ENCODE results near the gene KMT5B. TPM values are rescaled to one million over a fixed set of nuclear protein-coding genes. Genes with fewer than 3 reads are reported as not detected.

KMT5B gene
- total and polyA plus RNA-seq, 10 donors: 12.3 to 52.8 (median 40.6) TPM

- TF ChIP-seq, protein P1, sequence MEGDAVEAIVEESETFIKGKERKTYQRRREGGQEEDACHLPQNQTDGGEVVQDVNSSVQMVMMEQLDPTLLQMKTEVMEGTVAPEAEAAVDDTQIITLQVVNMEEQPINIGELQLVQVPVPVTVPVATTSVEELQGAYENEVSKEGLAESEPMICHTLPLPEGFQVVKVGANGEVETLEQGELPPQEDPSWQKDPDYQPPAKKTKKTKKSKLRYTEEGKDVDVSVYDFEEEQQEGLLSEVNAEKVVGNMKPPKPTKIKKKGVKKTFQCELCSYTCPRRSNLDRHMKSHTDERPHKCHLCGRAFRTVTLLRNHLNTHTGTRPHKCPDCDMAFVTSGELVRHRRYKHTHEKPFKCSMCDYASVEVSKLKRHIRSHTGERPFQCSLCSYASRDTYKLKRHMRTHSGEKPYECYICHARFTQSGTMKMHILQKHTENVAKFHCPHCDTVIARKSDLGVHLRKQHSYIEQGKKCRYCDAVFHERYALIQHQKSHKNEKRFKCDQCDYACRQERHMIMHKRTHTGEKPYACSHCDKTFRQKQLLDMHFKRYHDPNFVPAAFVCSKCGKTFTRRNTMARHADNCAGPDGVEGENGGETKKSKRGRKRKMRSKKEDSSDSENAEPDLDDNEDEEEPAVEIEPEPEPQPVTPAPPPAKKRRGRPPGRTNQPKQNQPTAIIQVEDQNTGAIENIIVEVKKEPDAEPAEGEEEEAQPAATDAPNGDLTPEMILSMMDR (IDR thresholded peaks at IDR 0.05 in 8 of 11, conservative IDR thresholded peaks at IDR 0.05 in 3 of 11): no peak
- TF ChIP-seq POLR2AphosphoS5 (IDR thresholded peaks at IDR 0.05) (no peak), POLR2A (IDR thresholded peaks at IDR 0.05) (no peak)
- Histone ChIP-seq H3K4me3 (no peak overlapping the region), H3K27ac (no peak overlapping the region), H3K9me3 (no peaks in the 10 kb centered on the region), H3K27me3 (replicated peaks in 1 of 7) (no peaks in the 10 kb centered on the region), H3K36me3 (peaks cover 0 to 100% (median 64%) of the 10 kb centered on the region in 6 donors), H3K4me1 (peaks cover 0 to 6% (median 0%) of the 10 kb centered on the region in 6 donors)
- DNase-seq: no peak
- WGBS, 5 donors: 82 to 93% (median 89%) methylated on average over 7 of the region's 7 CpGs
- intact Hi-C loops (cut with DNase I; ENCODE audit: low total_unique reads): no loop called here
These were observed 31.2 kb downstream of the KMT5B start for GRCh38 chr11:68181719-68182451.

GRCh38 chr11:68179847-68180246, 33.2 kb downstream of the KMT5B start:
- no peaks in the 10 kb centered on the region for H3K4me1 ChIP-seq
- TF ChIP-seq, protein P1 (IDR thresholded peaks at IDR 0.05 in 8 of 11, conservative IDR thresholded peaks at IDR 0.05 in 3 of 11): no peak
- TF ChIP-seq POLR2AphosphoS5 (IDR thresholded peaks at IDR 0.05) (no peak), POLR2A (IDR thresholded peaks at IDR 0.05) (no peak)
- DNase-seq: no peak
- 94 to 99% (median 97%) methylated on average over 2 of the region's 2 CpGs for WGBS, 5 donors
- H3K4me3 ChIP-seq: no peak overlapping the region
- H3K36me3 ChIP-seq: peaks cover under 1 to 100% (median 60%) of the 10 kb centered on the region in 6 donors
- H3K27me3 ChIP-seq (replicated peaks in 1 of 7): no peaks in the 10 kb centered on the region
- intact Hi-C loops (cut with DNase I; ENCODE audit: low total_unique reads): no loop called here
- H3K9me3 ChIP-seq: no peaks in the 10 kb centered on the region
- H3K27ac ChIP-seq: no peak overlapping the region

DNA sequence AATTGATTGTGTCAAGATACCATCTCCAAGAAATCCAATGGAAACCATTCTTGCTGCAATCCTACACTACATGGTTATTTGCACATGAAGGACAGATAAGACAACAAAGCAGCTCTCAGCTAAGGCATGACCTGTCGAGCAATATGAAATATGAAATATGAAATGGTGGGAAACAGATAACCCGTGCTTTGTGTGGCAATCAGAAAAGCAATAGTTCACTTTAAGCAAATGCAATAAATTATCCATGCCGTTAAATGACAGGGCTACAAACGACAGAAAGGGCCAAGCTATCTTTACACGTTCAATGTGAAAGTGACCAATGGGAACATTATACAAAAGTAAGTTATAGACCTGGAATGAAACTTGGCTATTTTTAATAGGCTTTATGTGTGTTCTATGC, 35.2 kb downstream of the KMT5B start:
- Histone ChIP-seq H3K36me3 (peaks cover 10 to 100% (median 59%) of the 10 kb centered on the region in 6 donors), H3K4me3 (no peak overlapping the region), H3K9me3 (no peaks in the 10 kb centered on the region), H3K27me3 (replicated peaks in 1 of 7) (no peaks in the 10 kb centered on the region), H3K4me1 (no peaks in the 10 kb centered on the region), H3K27ac (no peak overlapping the region)
- no peak for TF ChIP-seq POLR2AphosphoS5 (IDR thresholded peaks at IDR 0.05)
- no peak for TF ChIP-seq POLR2A (IDR thresholded peaks at IDR 0.05)
- TF ChIP-seq, protein P1 (IDR thresholded peaks at IDR 0.05 in 8 of 11, conservative IDR thresholded peaks at IDR 0.05 in 3 of 11): no peak
- intact Hi-C loops (cut with DNase I; ENCODE audit: low total_unique reads): no loop called here
- DNase-seq: no peak
- WGBS, 5 donors: 88 to 93% (median 91%) methylated on average over 5 of the region's 5 CpGs

DNA sequence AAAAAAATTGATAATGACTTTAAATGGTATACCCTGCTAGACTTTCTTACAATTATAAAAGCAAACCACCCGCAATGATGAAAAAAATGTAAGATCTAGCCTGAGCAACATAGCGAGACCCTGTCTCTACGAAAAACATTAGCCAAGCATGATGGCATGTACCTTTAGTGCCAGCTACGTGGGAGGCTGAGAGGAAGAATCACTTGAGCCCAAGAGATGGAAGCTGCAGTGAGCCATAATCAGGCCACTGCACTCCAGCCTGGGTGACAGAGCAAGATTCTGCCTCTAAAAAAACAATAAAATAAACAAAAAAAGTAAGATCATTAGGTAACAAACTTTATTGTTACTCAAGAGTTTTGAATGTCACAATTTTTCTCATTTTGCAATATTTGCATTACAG, 39.2 kb downstream of the KMT5B start:
- H3K4me3 ChIP-seq: no peak overlapping the region
- TF ChIP-seq POLR2AphosphoS5 (IDR thresholded peaks at IDR 0.05): no peak
- TF ChIP-seq POLR2A (IDR thresholded peaks at IDR 0.05): no peak
- TF ChIP-seq, protein P1 (IDR thresholded peaks at IDR 0.05 in 8 of 11, conservative IDR thresholded peaks at IDR 0.05 in 3 of 11): no peak
- no peak for DNase-seq
- 82 to 96% (median 86%) methylated on average over 4 of the region's 4 CpGs for WGBS, 5 donors
- no peak overlapping the region for H3K27ac ChIP-seq
- H3K4me1 ChIP-seq: no peaks in the 10 kb centered on the region
- no peaks in the 10 kb centered on the region for H3K27me3 ChIP-seq (replicated peaks in 1 of 7)
- no peaks in the 10 kb centered on the region for H3K9me3 ChIP-seq
- peaks cover 17 to 100% (median 81%) of the 10 kb centered on the region in 6 donors for H3K36me3 ChIP-seq
- intact Hi-C loops (cut with DNase I; ENCODE audit: low total_unique reads): no loop called here
